OCI-M2 (cell line): Measurements from ENCODE around the gene CLEC11A.

Source experiments
- DNase-seq: peaks from one replicate; lab custom pipeline; 2025; ENCODE audit not compliant: unreplicated experiment; lab: John Stamatoyannopoulos, UW

The CLEC11A gene

GRCh38 chr19:50723069-50723468 is at the start of gene CLEC11A:
Gene CLEC11A, plus strand, starts transcription at chr19:50723364. Its CDS starts 162 bp downstream, at chr19:50723526.
- no peak for DNase-seq

- no peak for DNase-seq
Observed at GRCh38 chr19:50676625-50677197, 46.5 kb upstream of the CLEC11A start.

- DNase-seq: no peak
Observed at GRCh38 chr19:50677636-50678035, 45.5 kb upstream of the CLEC11A start.

- DNase-seq: no peak
Observed at GRCh38 chr19:50678323-50678722, 44.8 kb upstream of the CLEC11A start.

- DNase-seq: peak; percentile 87
Observed at GRCh38 chr19:50679177-50680125, 43.7 kb upstream of the CLEC11A start.

GRCh38 chr19:50686310-50687032 is 36.7 kb upstream of the CLEC11A start:
- DNase-seq: no peak

GRCh38 chr19:50688766-50689165 is 34.4 kb upstream of the CLEC11A start:
- no peak for DNase-seq

GRCh38 chr19:50690439-50690838 is 32.7 kb upstream of the CLEC11A start:
- no peak for DNase-seq

- no peak for DNase-seq
Observed at GRCh38 chr19:50693064-50693975, 29.8 kb upstream of the CLEC11A start.

- no peak for DNase-seq
Observed at GRCh38 chr19:50694815-50695145, 28.4 kb upstream of the CLEC11A start.

- no peak for DNase-seq
Observed at GRCh38 chr19:50695251-50696093, 27.7 kb upstream of the CLEC11A start.

GRCh38 chr19:50696094-50696483 is 27.1 kb upstream of the CLEC11A start:
- DNase-seq: no peak

- no peak for DNase-seq
Observed at GRCh38 chr19:50697414-50698124, 25.6 kb upstream of the CLEC11A start.

- DNase-seq: no peak
Observed at GRCh38 chr19:50701367-50701985, 21.7 kb upstream of the CLEC11A start.

GRCh38 chr19:50702158-50702870 is 20.9 kb upstream of the CLEC11A start:
- no peak for DNase-seq

GRCh38 chr19:50702871-50703829 is 20.0 kb upstream of the CLEC11A start:
- DNase-seq: no peak
